HEK293 (cell line): ENCODE data around the gene CFAP410.
A peak's percentile ranks its signal among the peaks of the same experiment; 100 is the strongest.

Experiments
- CTCF ChIA-PET: fragments of 350-600 bp; formaldehyde crosslinking; extraction: SDS; loops from one replicate; lab custom pipeline; 2021; ENCODE audit warnings: antibody characterized with exemption; lab: Yijun Ruan, JAX
- POLR2A ChIA-PET: fragments of 300-600 bp; formaldehyde crosslinking; extraction: SDS; loops from one replicate; lab custom pipeline; 2020; ENCODE audit warnings: antibody characterized with exemption, inconsistent platforms; lab: Yijun Ruan, JAX
- H3K27ac ChIP-seq: fragments of 200-500 bp; sonication (Bioruptor generic); 2 replicates; pipeline ENCODE4 v1.5.1; 2014; ENCODE audit warnings: low read depth, low read length, control low read depth, inconsistent platforms; ENCODE audit errors: extremely low read depth
- H3K36me3 ChIP-seq, 2 experiments: fragments of 200-500 bp in 1 of 2; sonication (Bioruptor generic) in 1 of 2; 1 replicate in 1 of 2; 2 replicates in 1 of 2; pipeline ENCODE4 v1.5.1; 2014 to 2017; ENCODE audit warnings: inconsistent platforms in 2 of 2, low read length in 2 of 2; ENCODE audit not compliant: control insufficient read depth in 2 of 2, insufficient read depth in 1 of 2
- H3K4me1 ChIP-seq: fragments of 200-500 bp; sonication (Bioruptor generic); 2 replicates; pipeline ENCODE4 v1.5.1; 2014; ENCODE audit warnings: mild to moderate bottlenecking, low read length, inconsistent platforms; ENCODE audit not compliant: control insufficient read depth, insufficient read depth
- H3K4me3 ChIP-seq: 2 replicates; pipeline ENCODE4 v1.5.1; 2011; ENCODE audit warnings: low read depth, mild to moderate bottlenecking, control low read depth, low read length, moderate library complexity
- H3K9me3 ChIP-seq: fragments of 200-500 bp; sonication (Bioruptor generic); 2 replicates; pipeline ENCODE4 v1.5.1; 2014; ENCODE audit warnings: low read depth, low read length, inconsistent platforms; ENCODE audit not compliant: control insufficient read depth, insufficient read depth
- GLIS1 ChIP-seq: fragments of 450-650 bp; formaldehyde crosslinking; IDR thresholded peaks from 2 replicates; pipeline ENCODE4 v1.5.1; 2016; ENCODE audit warnings: missing biosample characterization, missing genetic modification characterization
- GLIS2 ChIP-seq: fragments of 450-650 bp; formaldehyde crosslinking; IDR thresholded peaks from 2 replicates; pipeline ENCODE4 v1.5.1; 2016; ENCODE audit warnings: missing biosample characterization, missing genetic modification characterization
- HIC1 ChIP-seq: fragments of 450-650 bp; formaldehyde crosslinking; IDR thresholded peaks from 2 replicates; pipeline ENCODE4 v1.5.1; 2016; ENCODE audit warnings: missing biosample characterization, missing genetic modification characterization
- KLF10 ChIP-seq: fragments of 450-650 bp; IDR thresholded peaks from 2 replicates; pipeline ENCODE4 v1.5.1; 2018; ENCODE audit warnings: missing biosample characterization, mild to moderate bottlenecking, missing genetic modification characterization
- KLF9 ChIP-seq: fragments of 450-650 bp; formaldehyde crosslinking; IDR thresholded peaks from 2 replicates; pipeline ENCODE4 v1.5.1; 2016; ENCODE audit warnings: missing biosample characterization, missing genetic modification characterization, low read depth
- REPIN1 ChIP-seq: fragments of 450-650 bp; formaldehyde crosslinking; IDR thresholded peaks from 2 replicates; pipeline ENCODE4 v1.5.1; 2017; ENCODE audit warnings: missing biosample characterization, missing genetic modification characterization, low read depth
- SP3 ChIP-seq: fragments of 450-650 bp; formaldehyde crosslinking; IDR thresholded peaks from 2 replicates; pipeline ENCODE4 v1.5.1; 2016; ENCODE audit warnings: missing biosample characterization, missing genetic modification characterization
- TCF7L2 ChIP-seq: IDR thresholded peaks from 2 replicates; pipeline ENCODE4 v1.6.1; 2011; ENCODE audit warnings: low read depth, mild to moderate bottlenecking, inconsistent platforms, low read length, moderate library complexity, borderline replicate concordance
- TRIM28 ChIP-seq: IDR thresholded peaks from 2 replicates; pipeline ENCODE4 v1.6.1; 2011; ENCODE audit warnings: low read length, control low read depth, borderline replicate concordance
- ZBTB20 ChIP-seq: fragments of 450-650 bp; formaldehyde crosslinking; IDR thresholded peaks from 2 replicates; pipeline ENCODE4 v1.5.1; 2016; ENCODE audit warnings: missing biosample characterization, missing genetic modification characterization
- ZBTB7A ChIP-seq: fragments of 450-650 bp; formaldehyde crosslinking; IDR thresholded peaks from 2 replicates; pipeline ENCODE4 v1.5.1; 2016; ENCODE audit warnings: low read depth, missing biosample characterization, missing genetic modification characterization
- ZFHX2 ChIP-seq: fragments of 450-650 bp; formaldehyde crosslinking; conservative IDR thresholded peaks from 2 replicates; pipeline ENCODE4 v1.5.1; 2016; ENCODE audit warnings: missing biosample characterization, missing genetic modification characterization
- ZNF114 ChIP-seq: fragments of 450-650 bp; formaldehyde crosslinking; IDR thresholded peaks from 2 replicates; pipeline ENCODE4 v1.5.0; 2017; ENCODE audit warnings: missing biosample characterization, missing genetic modification characterization
- ZNF133 ChIP-seq: fragments of 450-650 bp; formaldehyde crosslinking; IDR thresholded peaks from 2 replicates; pipeline ENCODE4 v1.5.1; 2016; ENCODE audit warnings: missing biosample characterization, missing genetic modification characterization
- ZNF211 ChIP-seq: fragments of 450-650 bp; formaldehyde crosslinking; IDR thresholded peaks from 2 replicates; pipeline ENCODE4 v1.5.1; 2016; ENCODE audit warnings: low read depth, missing biosample characterization, missing genetic modification characterization
- ZNF239 ChIP-seq: fragments of 450-650 bp; formaldehyde crosslinking; IDR thresholded peaks from 2 replicates; pipeline ENCODE4 v1.5.1; 2016; ENCODE audit warnings: missing biosample characterization, missing genetic modification characterization
- ZNF24 ChIP-seq: fragments of 450-650 bp; formaldehyde crosslinking; IDR thresholded peaks from 2 replicates; pipeline ENCODE4 v1.5.1; 2016; ENCODE audit warnings: missing biosample characterization, missing genetic modification characterization
- ZNF37A ChIP-seq: fragments of 450-650 bp; IDR thresholded peaks from 2 replicates; pipeline ENCODE4 v1.5.1; 2018; ENCODE audit warnings: missing biosample characterization, missing genetic modification characterization
- ZNF404 ChIP-seq: fragments of 450-650 bp; formaldehyde crosslinking; IDR thresholded peaks from 2 replicates; pipeline ENCODE4 v1.5.1; 2017; ENCODE audit warnings: missing biosample characterization, missing genetic modification characterization
- ZNF423 ChIP-seq: fragments of 450-650 bp; formaldehyde crosslinking; IDR thresholded peaks from 2 replicates; pipeline ENCODE4 v1.5.1; 2016; ENCODE audit warnings: missing biosample characterization, missing genetic modification characterization
- ZNF596 ChIP-seq: fragments of 450-650 bp; IDR thresholded peaks from 2 replicates; pipeline ENCODE4 v1.5.0; 2018; ENCODE audit warnings: missing biosample characterization, mild to moderate bottlenecking, missing genetic modification characterization, moderate library complexity
- ZNF654 ChIP-seq: fragments of 450-650 bp; formaldehyde crosslinking; IDR thresholded peaks from 2 replicates; pipeline ENCODE4 v1.5.1; 2016; ENCODE audit warnings: low read depth, missing biosample characterization, missing genetic modification characterization
- ZNF660 ChIP-seq: fragments of 450-650 bp; IDR thresholded peaks from 2 replicates; pipeline ENCODE4 v1.5.1; 2018; ENCODE audit warnings: missing biosample characterization, mild to moderate bottlenecking, missing genetic modification characterization
- ZNF670 ChIP-seq: fragments of 450-650 bp; formaldehyde crosslinking; IDR thresholded peaks from 2 replicates; pipeline ENCODE4 v1.5.1; 2016; ENCODE audit warnings: missing biosample characterization, missing genetic modification characterization, low read depth
- ZNF777 ChIP-seq: fragments of 450-650 bp; formaldehyde crosslinking; IDR thresholded peaks from 2 replicates; pipeline ENCODE4 v1.5.1; 2017; ENCODE audit warnings: missing biosample characterization, missing genetic modification characterization, borderline replicate concordance
- TF ChIP-seq, protein P1 (sequence below): fragments of 450-650 bp; formaldehyde crosslinking; IDR thresholded peaks from 2 replicates; pipeline ENCODE4 v1.5.1; 2016; ENCODE audit warnings: missing biosample characterization, missing genetic modification characterization
- TF ChIP-seq, protein P2 (sequence below): fragments of 450-650 bp; formaldehyde crosslinking; IDR thresholded peaks from 2 replicates; pipeline ENCODE4 v1.5.1; 2016; ENCODE audit warnings: missing biosample characterization, missing genetic modification characterization
- TF ChIP-seq, protein P3 (sequence below): fragments of 450-650 bp; formaldehyde crosslinking; IDR thresholded peaks from 2 replicates; pipeline ENCODE4 v1.5.1; 2016; ENCODE audit warnings: missing biosample characterization, missing genetic modification characterization

The CFAP410 gene

DNA sequence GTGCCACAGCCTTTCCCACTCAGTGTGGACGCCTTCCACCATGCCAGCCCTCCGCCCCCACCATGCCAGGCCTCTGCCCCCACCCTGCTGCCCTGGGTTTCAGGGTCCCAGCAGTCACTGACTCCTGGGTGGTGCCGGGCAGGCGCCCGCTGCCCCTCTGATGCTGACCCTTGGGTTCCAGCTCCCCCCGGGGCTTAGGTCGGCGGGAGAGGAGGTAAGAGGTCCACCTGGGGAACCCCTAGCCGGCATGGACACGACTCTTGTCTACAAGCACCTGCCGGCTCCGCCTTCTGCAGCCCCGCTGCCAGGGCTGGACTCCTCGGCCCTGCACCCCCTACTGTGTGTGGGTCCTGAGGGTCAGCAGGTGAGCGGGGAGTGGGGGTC is 46.4 kb downstream of the CFAP410 start:
- TF ChIP-seq ZNF24 (tag by site-specific recombination) (no peak), HIC1 (tag by site-specific recombination) (peak; percentile 45; the same call in 1 of the 2 replicates), ZNF670 (tag by site-specific recombination) (no peak), GLIS2 (0 out of 2 replicates have a peak, but pooled peaks have one; percentile 12)
- TF ChIP-seq, protein P1, sequence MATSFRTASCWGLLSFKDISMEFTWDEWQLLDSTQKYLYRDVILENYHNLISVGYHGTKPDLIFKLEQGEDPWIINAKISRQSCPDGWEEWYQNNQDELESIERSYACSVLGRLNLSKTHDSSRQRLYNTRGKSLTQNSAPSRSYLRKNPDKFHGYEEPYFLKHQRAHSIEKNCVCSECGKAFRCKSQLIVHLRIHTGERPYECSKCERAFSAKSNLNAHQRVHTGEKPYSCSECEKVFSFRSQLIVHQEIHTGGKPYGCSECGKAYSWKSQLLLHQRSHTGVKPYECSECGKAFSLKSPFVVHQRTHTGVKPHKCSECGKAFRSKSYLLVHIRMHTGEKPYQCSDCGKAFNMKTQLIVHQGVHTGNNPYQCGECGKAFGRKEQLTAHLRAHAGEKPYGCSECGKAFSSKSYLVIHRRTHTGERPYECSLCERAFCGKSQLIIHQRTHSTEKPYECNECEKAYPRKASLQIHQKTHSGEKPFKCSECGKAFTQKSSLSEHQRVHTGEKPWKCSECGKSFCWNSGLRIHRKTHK (tag by site-specific recombination) = no peak
- no peak overlapping the region for H3K27ac ChIP-seq
- H3K4me3 ChIP-seq = no peak overlapping the region
- no peaks in the 10 kb centered on the region; the same call in 1 of the 2 replicates for H3K4me1 ChIP-seq
- H3K9me3 ChIP-seq = no peaks in the 10 kb centered on the region
- POLR2A ChIA-PET = no interaction called here
- CTCF ChIA-PET = interaction anchor here (0.5 kb wide), 1 partner anchor 9 kb away, joined by 3 read pairs; no protein-coding TSS in a partner anchor
- no peaks in the 10 kb centered on the region for H3K36me3 ChIP-seq

- no peak overlapping the region for H3K27ac ChIP-seq
- no peaks in the 10 kb centered on the region for H3K36me3 ChIP-seq
- ChIA-PET CTCF (no interaction called here), POLR2A (no interaction called here)
- H3K4me1 ChIP-seq = no peaks in the 10 kb centered on the region
- no peak overlapping the region for H3K4me3 ChIP-seq
- no peaks in the 10 kb centered on the region for H3K9me3 ChIP-seq
- TF ChIP-seq ZNF596 (tag by site-specific recombination) (no peak), KLF9 (peak; percentile 92), GLIS1 (tag by site-specific recombination) (peak; percentile 96), ZFHX2 (tag by site-specific recombination) (no peak), ZNF423 (tag by site-specific recombination) (no peak), ZBTB20 (peak; percentile 61), TRIM28 (no peak), ZNF404 (tag by site-specific recombination) (no peak), REPIN1 (tag by site-specific recombination) (no peak), ZNF133 (no peak), ZNF654 (tag by site-specific recombination) (no peak), ZNF660 (no peak), ZNF114 (tag by site-specific recombination) (no peak), SP3 (tag by site-specific recombination) (peak; percentile 61), ZNF211 (tag by site-specific recombination) (no peak), ZBTB7A (tag by site-specific recombination) (no peak), TCF7L2 (no peak), ZNF37A (tag by site-specific recombination) (no peak), KLF10 (tag by site-specific recombination) (no peak), ZNF777 (tag by site-specific recombination) (no peak), ZNF239 (tag by site-specific recombination) (no peak)
- TF ChIP-seq, protein P1 (tag by site-specific recombination) = no peak
- TF ChIP-seq, protein P2, sequence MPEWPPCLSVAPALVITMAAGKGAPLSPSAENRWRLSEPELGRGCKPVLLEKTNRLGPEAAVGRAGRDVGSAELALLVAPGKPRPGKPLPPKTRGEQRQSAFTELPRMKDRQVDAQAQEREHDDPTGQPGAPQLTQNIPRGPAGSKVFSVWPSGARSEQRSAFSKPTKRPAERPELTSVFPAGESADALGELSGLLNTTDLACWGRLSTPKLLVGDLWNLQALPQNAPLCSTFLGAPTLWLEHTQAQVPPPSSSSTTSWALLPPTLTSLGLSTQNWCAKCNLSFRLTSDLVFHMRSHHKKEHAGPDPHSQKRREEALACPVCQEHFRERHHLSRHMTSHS = no peak
- TF ChIP-seq, protein P3, sequence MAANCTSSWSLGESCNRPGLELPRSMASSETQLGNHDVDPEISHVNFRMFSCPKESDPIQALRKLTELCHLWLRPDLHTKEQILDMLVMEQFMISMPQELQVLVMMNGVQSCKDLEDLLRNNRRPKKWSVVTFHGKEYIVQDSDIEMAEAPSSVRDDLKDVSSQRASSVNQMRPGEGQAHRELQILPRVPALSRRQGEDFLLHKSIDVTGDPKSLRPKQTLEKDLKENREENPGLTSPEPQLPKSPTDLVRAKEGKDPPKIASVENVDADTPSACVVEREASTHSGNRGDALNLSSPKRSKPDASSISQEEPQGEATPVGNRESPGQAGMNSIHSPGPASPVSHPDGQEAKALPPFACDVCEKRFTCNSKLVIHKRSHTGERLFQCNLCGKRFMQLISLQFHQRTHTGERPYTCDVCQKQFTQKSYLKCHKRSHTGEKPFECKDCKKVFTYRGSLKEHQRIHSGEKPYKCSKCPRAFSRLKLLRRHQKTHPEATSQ (tag by site-specific recombination) = no peak
Observed at GRCh38 chr21:44291936-44292811, 47.0 kb downstream of the CFAP410 start.
